Measurements from ENCODE around the gene ADGRD1.

- TF ChIP-seq CTCF (IDR thresholded peaks at IDR 0.05) (no peak), RXRA (IDR thresholded peaks at IDR 0.05; ENCODE audit: borderline replicate concordance, low read depth) (no peak), EP300 (IDR thresholded peaks at IDR 0.05; ENCODE audit: borderline replicate concordance in 1 of 2, low read depth in 1 of 2, low read length in 1 of 2) (no peak), FOSL2 (IDR thresholded peaks at IDR 0.05; ENCODE audit: borderline replicate concordance, low read depth) (no peak), GABPA (IDR thresholded peaks at IDR 0.05; ENCODE audit: low read depth) (no peak), REST (IDR thresholded peaks at IDR 0.05; ENCODE audit: low read depth, low read length) (no peak), SMC3 (IDR thresholded peaks at IDR 0.05; ENCODE audit: low read depth, low read length) (no peak), TEAD4 (IDR thresholded peaks at IDR 0.05; ENCODE audit: borderline replicate concordance, insufficient read depth) (no peak), TCF12 (IDR thresholded peaks at IDR 0.05) (no peak), TAF1 (IDR thresholded peaks at IDR 0.05; ENCODE audit: borderline replicate concordance, low read depth, low read length) (no peak), SIN3A (IDR thresholded peaks at IDR 0.05; ENCODE audit: borderline replicate concordance, low read depth, low read length) (no peak), MAX (IDR thresholded peaks at IDR 0.05; ENCODE audit: low read depth) (no peak), POLR2AphosphoS5 (IDR thresholded peaks at IDR 0.05; ENCODE audit: low read depth, low read length) (no peak), RFX5 (IDR thresholded peaks at IDR 0.05; ENCODE audit: low read length) (no peak)
Observed at GRCh38 chr12:131026754-131027153, 73.0 kb downstream of the ADGRD1 start.

All from SK-N-SH (cell line).